ENCODE results near the gene TCF15. TPM values are rescaled to one million over a fixed set of nuclear protein-coding genes. Genes with fewer than 3 reads are reported as not detected.

TCF15 gene
- total and polyA plus RNA-seq, 2 experiments from 2014 or later, result not detected

- Histone ChIP-seq H3K4me3 (no peak overlapping the region), H3K79me2 (no peaks in the 10 kb centered on the region), H3K9me3 (ENCODE audit: low read depth) (no peaks in the 10 kb centered on the region), H3K9me2 (replicated peaks; ENCODE audit: insufficient read depth) (no peaks in the 10 kb centered on the region), H2AFZ (no peak overlapping the region), H3K4me1 (ENCODE audit: insufficient read depth) (no peaks in the 10 kb centered on the region), H4K20me1 (ENCODE audit: insufficient read depth, poor library complexity, severe bottlenecking) (no peaks in the 10 kb centered on the region), H3K27me3 (no peaks in the 10 kb centered on the region), H3K36me3 (replicated peaks; ENCODE audit: insufficient read depth, low read depth) (no peaks in the 10 kb centered on the region), H3K27ac (no peak overlapping the region), H3K4me2 (no peak overlapping the region)
- TF ChIP-seq, protein P1, sequence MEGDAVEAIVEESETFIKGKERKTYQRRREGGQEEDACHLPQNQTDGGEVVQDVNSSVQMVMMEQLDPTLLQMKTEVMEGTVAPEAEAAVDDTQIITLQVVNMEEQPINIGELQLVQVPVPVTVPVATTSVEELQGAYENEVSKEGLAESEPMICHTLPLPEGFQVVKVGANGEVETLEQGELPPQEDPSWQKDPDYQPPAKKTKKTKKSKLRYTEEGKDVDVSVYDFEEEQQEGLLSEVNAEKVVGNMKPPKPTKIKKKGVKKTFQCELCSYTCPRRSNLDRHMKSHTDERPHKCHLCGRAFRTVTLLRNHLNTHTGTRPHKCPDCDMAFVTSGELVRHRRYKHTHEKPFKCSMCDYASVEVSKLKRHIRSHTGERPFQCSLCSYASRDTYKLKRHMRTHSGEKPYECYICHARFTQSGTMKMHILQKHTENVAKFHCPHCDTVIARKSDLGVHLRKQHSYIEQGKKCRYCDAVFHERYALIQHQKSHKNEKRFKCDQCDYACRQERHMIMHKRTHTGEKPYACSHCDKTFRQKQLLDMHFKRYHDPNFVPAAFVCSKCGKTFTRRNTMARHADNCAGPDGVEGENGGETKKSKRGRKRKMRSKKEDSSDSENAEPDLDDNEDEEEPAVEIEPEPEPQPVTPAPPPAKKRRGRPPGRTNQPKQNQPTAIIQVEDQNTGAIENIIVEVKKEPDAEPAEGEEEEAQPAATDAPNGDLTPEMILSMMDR (IDR thresholded peaks at IDR 0.05; ENCODE audit: poor library complexity), result no peak
- TF ChIP-seq EZH2 (IDR thresholded peaks at IDR 0.05; ENCODE audit: borderline replicate concordance) (no peak), EZH2phosphoT487 (IDR thresholded peaks at IDR 0.05; ENCODE audit: low read depth, severe bottlenecking, unreplicated experiment) (no peak)
- whole genome bisulfite sequencing (ENCODE audit: low lambda C conversion rate, missing lambda C conversion rate), result 75% methylated on average over 9 of the region's 9 CpGs
- no peak for DNase-seq (ENCODE audit: low spot score)
Measured at GRCh38 chr20:635028-635892, 25.2 kb upstream of the TCF15 start.

DNA sequence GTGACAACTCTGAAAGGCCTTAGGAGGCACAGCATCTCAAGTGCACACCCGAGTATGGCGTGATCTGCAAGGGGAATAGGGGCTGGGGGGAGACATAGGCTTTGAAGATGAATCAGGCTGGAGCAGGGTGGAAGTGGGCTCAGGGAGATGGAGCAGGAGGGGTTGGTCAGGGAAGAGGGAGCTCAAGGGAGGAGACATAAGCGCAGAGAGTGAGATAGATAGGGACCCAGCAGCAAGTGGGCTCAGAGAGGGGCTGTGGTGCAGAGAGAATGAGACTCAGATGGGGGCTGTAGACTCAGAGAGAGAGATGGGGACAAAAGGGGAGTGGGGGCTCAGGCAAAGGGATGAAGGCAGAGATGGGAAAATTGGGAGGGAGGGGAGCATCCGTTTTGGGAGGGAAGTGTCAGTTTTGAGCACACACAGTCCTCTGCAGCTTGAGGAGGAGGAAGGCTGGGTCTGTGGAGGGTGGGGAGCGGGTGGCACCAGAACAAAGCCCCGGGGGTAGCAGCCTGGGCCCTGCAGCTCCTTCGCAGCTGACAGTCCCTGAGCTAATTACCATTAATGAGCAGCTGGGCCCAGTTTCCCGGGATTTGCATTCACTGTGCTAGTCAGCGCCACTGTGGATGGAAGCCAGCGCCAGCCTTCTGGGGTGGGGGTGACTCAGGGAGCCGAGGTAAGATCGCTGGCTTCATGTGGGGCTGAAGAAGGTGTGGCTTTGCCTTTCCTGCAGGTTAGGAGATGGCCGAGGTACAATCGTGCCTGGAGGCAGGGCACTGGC is 24.2 kb upstream of the TCF15 start:
- Histone ChIP-seq H3K9me2 (replicated peaks; ENCODE audit: insufficient read depth) (no peaks in the 10 kb centered on the region), H3K27me3 (no peaks in the 10 kb centered on the region), H3K36me3 (replicated peaks; ENCODE audit: insufficient read depth, low read depth) (no peaks in the 10 kb centered on the region), H3K9me3 (ENCODE audit: low read depth) (no peaks in the 10 kb centered on the region), H2AFZ (no peak overlapping the region), H3K4me3 (no peak overlapping the region), H3K79me2 (no peaks in the 10 kb centered on the region), H3K4me1 (ENCODE audit: insufficient read depth) (no peaks in the 10 kb centered on the region), H4K20me1 (ENCODE audit: insufficient read depth, poor library complexity, severe bottlenecking) (no peaks in the 10 kb centered on the region), H3K27ac (no peak overlapping the region), H3K4me2 (no peak overlapping the region)
- no peak for TF ChIP-seq EZH2phosphoT487 (IDR thresholded peaks at IDR 0.05; ENCODE audit: low read depth, severe bottlenecking, unreplicated experiment)
- TF ChIP-seq EZH2 (IDR thresholded peaks at IDR 0.05; ENCODE audit: borderline replicate concordance), result no peak
- TF ChIP-seq, protein P1 (IDR thresholded peaks at IDR 0.05; ENCODE audit: poor library complexity), result no peak
- WGBS (ENCODE audit: low lambda C conversion rate, missing lambda C conversion rate), result 55% methylated on average over 14 of the region's 14 CpGs
- no peak for DNase-seq (ENCODE audit: low spot score)

- Histone ChIP-seq H3K9me3 (ENCODE audit: low read depth) (no peaks in the 10 kb centered on the region), H2AFZ (no peak overlapping the region), H3K27ac (no peak overlapping the region), H3K36me3 (replicated peaks; ENCODE audit: insufficient read depth, low read depth) (no peaks in the 10 kb centered on the region), H3K4me3 (no peak overlapping the region), H3K4me1 (ENCODE audit: insufficient read depth) (no peaks in the 10 kb centered on the region), H3K4me2 (no peak overlapping the region), H3K9me2 (replicated peaks; ENCODE audit: insufficient read depth) (no peaks in the 10 kb centered on the region), H4K20me1 (ENCODE audit: insufficient read depth, poor library complexity, severe bottlenecking) (no peaks in the 10 kb centered on the region), H3K79me2 (no peaks in the 10 kb centered on the region), H3K27me3 (peaks cover 2% of the 10 kb centered on the region)
- TF ChIP-seq EZH2 (IDR thresholded peaks at IDR 0.05; ENCODE audit: borderline replicate concordance) (no peak), EZH2phosphoT487 (IDR thresholded peaks at IDR 0.05; ENCODE audit: low read depth, severe bottlenecking, unreplicated experiment) (no peak)
- TF ChIP-seq, protein P1 (IDR thresholded peaks at IDR 0.05; ENCODE audit: poor library complexity), result no peak
- 65% methylated on average over 1 of the region's 1 CpG for WGBS (ENCODE audit: low lambda C conversion rate, missing lambda C conversion rate)
- DNase-seq (ENCODE audit: low spot score), result no peak
Measured at GRCh38 chr20:631101-631500, 21.0 kb upstream of the TCF15 start.

All from hepatocyte (in vitro differentiated cells).